COLO829 (cell line): Measurements from ENCODE around the gene HOXD10.

Experiments used
- DNase-seq: peaks from one replicate; pipeline ENCODE4 v3.0.0; 2012; ENCODE audit warnings: low spot score

The HOXD10 gene

GRCh38 chr2:176123411-176124109, 7.0 kb downstream of the HOXD10 start:
- DNase-seq, result no peak

- DNase-seq, result no peak
Observed at GRCh38 chr2:176124110-176124946, 7.8 kb downstream of the HOXD10 start.

- no peak for DNase-seq
Observed at GRCh38 chr2:176124947-176125771, 8.6 kb downstream of the HOXD10 start.

GRCh38 chr2:176125772-176126054, 9.1 kb downstream of the HOXD10 start:
- no peak for DNase-seq

GRCh38 chr2:176126929-176127773, 10.6 kb downstream of the HOXD10 start:
- DNase-seq, result peak; percentile 56

- no peak for DNase-seq
Observed at GRCh38 chr2:176127774-176128072, 11.1 kb downstream of the HOXD10 start.

- no peak for DNase-seq
Observed at GRCh38 chr2:176128172-176128981, 11.8 kb downstream of the HOXD10 start.

- DNase-seq, result no peak
Observed at GRCh38 chr2:176128982-176129796, 12.6 kb downstream of the HOXD10 start, which contains the start of gene HOXD8. Gene HOXD8, plus strand, starts transcription at chr2:176129705. Its CDS starts 662 bp downstream, at chr2:176130367.

GRCh38 chr2:176129813-176130146, 13.2 kb downstream of the HOXD10 start:
- no peak for DNase-seq

GRCh38 chr2:176130147-176130956, 13.8 kb downstream of the HOXD10 start:
- peak; percentile 42 for DNase-seq

GRCh38 chr2:176130957-176131847, 14.6 kb downstream of the HOXD10 start:
- DNase-seq, result no peak

- no peak for DNase-seq
Observed at GRCh38 chr2:176131848-176132158, 15.2 kb downstream of the HOXD10 start.

- no peak for DNase-seq
Observed at GRCh38 chr2:176132205-176133171, 15.9 kb downstream of the HOXD10 start.

- DNase-seq, result no peak
Observed at GRCh38 chr2:176133389-176133788, 16.8 kb downstream of the HOXD10 start.

- DNase-seq, result no peak
Observed at GRCh38 chr2:176134035-176134434, 17.5 kb downstream of the HOXD10 start.

- no peak for DNase-seq
Observed at GRCh38 chr2:176135035-176135440, 18.5 kb downstream of the HOXD10 start.
